HCT116 (cell line): ENCODE data around the gene IGF2R.

ENCODE experiments used
- CBX3 ChIP-seq: IDR thresholded peaks from 2 replicates; pipeline ENCODE4 v1.6.1; 2012; ENCODE audit warnings: low read depth
- CTCF ChIP-seq, 3 experiments: fragments of 200-600 bp in 1 of 3; sonication (generic) in 1 of 3; IDR thresholded peaks in 2 of 3; conservative IDR thresholded peaks in 1 of 3; 2 replicates each; pipeline ENCODE4 v1.5.1; 2012 to 2017; ENCODE audit warnings: low read depth in 2 of 3, low read length in 2 of 3, antibody characterized with exemption in 1 of 3, borderline replicate concordance in 1 of 3, control low read depth in 1 of 3, mild to moderate bottlenecking in 1 of 3, mixed read lengths in 1 of 3, mixed run types in 1 of 3, moderate library complexity in 1 of 3; ENCODE audit not compliant: insufficient read depth in 1 of 3
- EZH2 ChIP-seq: fragments of 200-600 bp; sonication (generic); IDR thresholded peaks from 2 replicates; pipeline ENCODE4 v1.6.1; 2017; ENCODE audit warnings: antibody characterized with exemption, mixed run types
- FOSL1 ChIP-seq: IDR thresholded peaks from 2 replicates; pipeline ENCODE4 v1.6.1; 2012; ENCODE audit warnings: low read depth

- TF ChIP-seq CTCF (IDR thresholded peaks at IDR 0.05 in 2 of 3, conservative IDR thresholded peaks at IDR 0.05 in 1 of 3; ENCODE audit: borderline replicate concordance in 1 of 3, insufficient read depth in 1 of 3, low read depth in 2 of 3, low read length in 2 of 3) (no peak), FOSL1 (no peak), EZH2 (no peak), CBX3 (no peak)
Observed at GRCh38 chr6:159926542-159927203, 42.2 kb upstream of the IGF2R start.
